ENCODE data around the gene UNC5B.

UNC5B gene

DNA sequence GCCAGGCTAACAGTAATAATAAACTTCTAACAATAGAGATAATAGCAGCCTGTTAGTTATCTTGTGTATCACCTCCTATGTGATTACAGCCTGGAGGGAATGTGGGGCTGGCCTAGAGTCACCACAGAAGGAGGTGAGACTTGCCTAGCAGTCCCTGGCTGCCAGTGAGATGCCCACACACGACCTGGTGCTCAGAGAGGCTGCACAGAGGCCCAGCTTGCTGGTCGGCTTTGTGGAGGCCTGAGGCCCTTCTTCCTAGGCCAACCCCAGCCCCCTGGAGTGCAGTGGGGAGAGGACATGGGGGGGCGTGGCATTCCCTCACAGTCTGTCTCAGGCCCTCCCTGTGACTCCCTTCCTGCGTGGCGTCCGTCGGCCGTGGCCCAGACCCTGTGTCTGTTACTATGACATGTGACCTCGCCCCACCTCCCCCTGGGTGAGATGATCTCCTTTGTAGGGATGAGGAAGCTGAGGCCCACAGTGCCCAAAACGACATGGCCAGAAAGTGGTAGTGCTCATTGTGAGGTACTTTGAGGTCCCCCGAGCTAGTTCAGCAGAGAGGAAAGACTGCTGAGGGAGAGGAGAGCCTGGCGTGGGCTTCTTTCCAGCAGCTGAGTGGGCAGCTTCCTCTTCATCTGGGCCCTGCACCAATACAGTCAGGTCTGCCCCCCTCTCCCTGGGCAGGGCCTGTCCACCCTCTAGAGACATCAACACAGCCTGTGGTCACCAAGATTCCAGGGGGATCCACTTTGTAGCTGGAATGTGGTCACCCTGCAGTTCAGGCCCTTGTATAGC lies 29.7 kb downstream of the UNC5B start:
- TF ChIP-seq, protein P1, sequence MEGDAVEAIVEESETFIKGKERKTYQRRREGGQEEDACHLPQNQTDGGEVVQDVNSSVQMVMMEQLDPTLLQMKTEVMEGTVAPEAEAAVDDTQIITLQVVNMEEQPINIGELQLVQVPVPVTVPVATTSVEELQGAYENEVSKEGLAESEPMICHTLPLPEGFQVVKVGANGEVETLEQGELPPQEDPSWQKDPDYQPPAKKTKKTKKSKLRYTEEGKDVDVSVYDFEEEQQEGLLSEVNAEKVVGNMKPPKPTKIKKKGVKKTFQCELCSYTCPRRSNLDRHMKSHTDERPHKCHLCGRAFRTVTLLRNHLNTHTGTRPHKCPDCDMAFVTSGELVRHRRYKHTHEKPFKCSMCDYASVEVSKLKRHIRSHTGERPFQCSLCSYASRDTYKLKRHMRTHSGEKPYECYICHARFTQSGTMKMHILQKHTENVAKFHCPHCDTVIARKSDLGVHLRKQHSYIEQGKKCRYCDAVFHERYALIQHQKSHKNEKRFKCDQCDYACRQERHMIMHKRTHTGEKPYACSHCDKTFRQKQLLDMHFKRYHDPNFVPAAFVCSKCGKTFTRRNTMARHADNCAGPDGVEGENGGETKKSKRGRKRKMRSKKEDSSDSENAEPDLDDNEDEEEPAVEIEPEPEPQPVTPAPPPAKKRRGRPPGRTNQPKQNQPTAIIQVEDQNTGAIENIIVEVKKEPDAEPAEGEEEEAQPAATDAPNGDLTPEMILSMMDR (IDR thresholded peaks at IDR 0.05; ENCODE audit: low read depth, low read length, missing control alignments), result no peak
- in situ Hi-C loops (cut with HindIII; ENCODE audit: low sequenced_read_pairs), result no loop called here
- no peak overlapping the region for H3K4me3 ChIP-seq (ENCODE audit: low read depth, low read length)
- no peak for DNase-seq (ENCODE audit: low read depth)

DNA sequence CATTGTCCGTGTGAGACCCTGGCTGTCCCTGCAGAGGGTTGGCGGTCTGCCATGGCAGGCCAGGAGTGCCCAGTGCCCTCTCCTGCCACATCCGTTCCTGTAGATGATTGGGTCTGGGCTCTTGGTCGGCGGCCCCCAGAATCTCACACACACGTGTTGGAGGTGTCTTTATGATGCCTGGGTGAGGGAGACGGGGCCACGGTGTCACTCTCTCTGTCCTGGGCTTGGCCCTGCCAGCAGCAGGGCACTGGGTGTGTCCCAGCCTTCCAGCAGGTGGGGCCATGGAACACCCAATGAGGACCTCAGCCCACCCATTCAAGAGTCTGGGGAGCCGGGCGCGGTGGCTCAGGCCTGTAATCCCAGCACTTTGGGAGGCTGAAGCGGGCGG lies 30.2 kb downstream of the UNC5B start:
- H3K4me3 ChIP-seq (ENCODE audit: low read depth, low read length), result no peak overlapping the region
- TF ChIP-seq, protein P1 (IDR thresholded peaks at IDR 0.05; ENCODE audit: low read depth, low read length, missing control alignments), result no peak
- in situ Hi-C loops (cut with HindIII; ENCODE audit: low sequenced_read_pairs), result no loop called here
- DNase-seq (ENCODE audit: low read depth), result no peak

DNA sequence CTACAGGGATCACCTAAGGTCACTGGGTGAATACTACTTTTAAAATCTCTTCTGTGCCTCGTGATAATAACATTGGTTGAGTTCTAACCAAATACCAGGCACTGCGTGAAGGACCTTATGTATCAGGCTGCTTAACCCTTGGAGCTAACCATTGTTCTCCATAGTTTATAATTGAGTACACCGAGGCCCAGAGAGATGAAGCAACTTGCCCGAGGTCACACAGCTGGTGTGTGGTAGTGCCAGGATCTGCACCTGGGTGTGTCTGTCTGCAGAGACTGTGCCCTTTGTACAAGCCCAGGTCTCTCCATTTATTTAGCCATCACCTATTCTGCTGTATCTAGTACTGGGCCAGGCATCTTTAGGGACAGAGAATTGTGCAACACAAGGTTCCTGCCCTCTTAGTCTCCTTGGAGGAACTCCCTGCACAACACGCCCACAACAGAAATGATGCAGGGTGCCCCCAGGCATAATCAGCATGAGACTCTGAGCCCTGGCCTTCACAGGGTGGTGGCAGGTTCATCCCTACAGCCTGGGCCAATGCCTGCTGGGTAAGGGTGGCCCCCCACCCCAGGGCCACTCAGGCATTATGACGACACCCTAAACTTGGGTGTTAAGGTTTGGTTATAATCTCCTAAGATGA lies 31.5 kb downstream of the UNC5B start:
- in situ Hi-C loops (cut with HindIII; ENCODE audit: low sequenced_read_pairs), result no loop called here
- no peak overlapping the region for H3K4me3 ChIP-seq (ENCODE audit: low read depth, low read length)

DNA sequence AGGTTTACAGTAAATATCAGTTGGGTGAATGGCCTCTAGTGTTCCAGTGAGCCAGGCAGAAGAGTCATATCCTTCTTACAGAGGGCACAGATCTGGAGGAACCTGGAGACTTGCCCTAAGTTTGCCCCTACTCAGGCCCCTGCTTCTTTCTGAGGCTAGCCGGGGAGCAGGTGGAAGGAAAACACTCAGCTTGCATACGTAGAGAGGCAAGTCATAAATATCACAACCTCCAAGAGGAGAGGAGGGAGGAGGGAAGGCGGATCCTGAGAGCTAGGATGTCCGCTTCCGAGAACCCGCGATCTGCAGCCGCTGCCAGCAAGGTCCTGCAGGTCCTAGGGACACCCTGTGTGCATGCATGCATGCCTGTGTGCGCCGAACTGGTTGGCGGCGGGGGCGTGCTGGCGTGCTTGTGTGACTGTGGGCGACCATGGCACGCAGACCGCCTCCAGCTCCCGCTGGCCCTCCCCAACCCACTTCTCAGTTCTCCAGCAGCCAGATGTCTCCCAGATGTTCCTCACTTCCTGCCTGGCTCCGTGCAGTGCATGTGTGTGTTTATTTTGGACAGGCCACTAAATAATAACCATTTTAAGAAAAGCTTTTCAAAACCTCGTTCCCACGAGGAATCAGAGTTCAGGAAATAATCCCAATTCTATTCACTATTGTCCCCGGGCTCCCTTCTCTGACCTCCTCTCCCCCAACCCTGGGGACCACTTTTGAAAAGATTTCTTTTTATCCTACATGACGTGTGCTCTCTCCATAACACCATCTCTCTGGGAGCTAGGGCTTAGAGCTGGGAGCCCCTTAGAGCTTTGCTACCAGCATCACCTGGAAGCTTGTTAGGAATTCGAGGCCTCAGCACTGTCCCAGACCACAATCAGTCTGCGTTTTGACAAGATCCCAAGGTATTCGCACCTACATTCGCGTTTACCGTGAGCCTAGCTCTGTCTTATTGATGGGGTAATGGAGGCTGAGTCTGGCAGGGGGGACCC lies 32.4 kb downstream of the UNC5B start:
- no peak for DNase-seq (ENCODE audit: low read depth)
- in situ Hi-C loops (cut with HindIII; ENCODE audit: low sequenced_read_pairs), result no loop called here
- TF ChIP-seq, protein P1 (IDR thresholded peaks at IDR 0.05; ENCODE audit: low read depth, low read length, missing control alignments), result no peak
- no peak overlapping the region for H3K4me3 ChIP-seq (ENCODE audit: low read depth, low read length)

More for the DNA sequence above, 31.5 kb downstream of the UNC5B start:
- TF ChIP-seq, protein P1 (IDR thresholded peaks at IDR 0.05; ENCODE audit: low read depth, low read length, missing control alignments), result no peak
- DNase-seq (ENCODE audit: low read depth), result no peak

DNA sequence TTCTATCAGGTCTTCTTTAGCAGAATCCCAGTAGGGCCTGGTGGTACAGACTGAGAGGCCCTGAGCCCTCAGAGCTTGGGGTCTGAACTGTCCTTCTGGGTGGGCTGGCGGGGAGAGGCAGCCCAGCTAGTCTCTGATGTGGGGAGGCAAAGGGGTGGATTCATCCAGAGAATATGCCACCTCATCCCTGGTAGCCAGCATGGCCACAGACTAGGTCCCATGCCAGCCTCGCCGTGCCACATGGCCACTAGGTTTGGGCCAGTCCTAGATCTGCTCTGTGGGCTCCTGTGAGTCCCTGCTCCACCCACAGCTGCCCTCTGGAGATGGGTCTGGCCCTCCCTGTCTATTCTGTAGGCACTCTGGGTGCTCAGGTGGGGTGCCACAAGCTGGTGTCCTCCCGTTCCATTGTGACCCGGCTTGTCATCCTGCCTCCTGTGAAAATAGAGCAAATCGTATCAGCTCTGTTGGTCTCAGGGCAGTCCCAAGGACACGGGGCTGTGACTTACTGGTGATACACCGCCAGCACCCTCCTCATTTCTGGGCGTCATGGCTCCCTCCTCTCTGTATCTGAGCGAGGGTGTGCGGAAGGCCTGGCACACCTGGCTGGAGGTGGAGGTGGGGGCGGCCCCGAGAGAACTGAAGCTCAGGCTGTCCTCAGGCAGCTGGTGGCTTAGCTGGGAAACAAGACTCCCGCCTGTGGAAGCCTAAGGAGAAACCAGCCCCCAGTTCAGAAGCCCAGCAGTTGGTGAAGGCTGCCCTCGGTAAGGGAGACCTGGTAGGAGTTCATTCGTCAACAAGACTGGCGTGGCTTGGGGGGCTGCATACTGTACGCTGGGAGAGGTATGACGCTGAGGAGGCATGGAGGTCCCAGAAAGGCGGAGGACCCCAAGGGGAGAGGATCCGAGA lies 33.3 kb downstream of the UNC5B start:
- TF ChIP-seq, protein P1 (IDR thresholded peaks at IDR 0.05; ENCODE audit: low read depth, low read length, missing control alignments), result no peak
- in situ Hi-C loops (cut with HindIII; ENCODE audit: low sequenced_read_pairs), result no loop called here
- no peak overlapping the region for H3K4me3 ChIP-seq (ENCODE audit: low read depth, low read length)
- no peak for DNase-seq (ENCODE audit: low read depth)
